ENCODE results near the gene CACNA2D3.

CACNA2D3 gene

DNA sequence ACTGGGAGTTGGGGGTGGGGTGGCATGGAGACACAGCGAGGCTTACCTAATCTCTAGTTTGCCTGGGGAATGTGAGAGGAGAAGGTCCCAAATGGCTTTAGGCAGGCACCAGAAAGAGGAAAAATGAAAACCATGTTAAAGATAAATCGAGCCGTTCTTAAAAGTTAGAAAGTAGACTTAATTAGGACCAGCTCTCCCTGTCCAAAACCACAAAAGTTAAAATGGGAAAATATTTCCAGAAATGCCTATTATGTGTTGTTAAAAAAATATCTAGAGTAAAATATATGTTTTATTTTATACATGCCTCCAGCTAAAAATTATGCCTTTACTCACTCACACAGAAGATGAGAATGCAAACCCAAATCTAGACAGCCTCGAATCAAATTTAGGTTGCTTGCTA, 755.4 kb downstream of the CACNA2D3 start:
- TF ChIP-seq, protein P1, sequence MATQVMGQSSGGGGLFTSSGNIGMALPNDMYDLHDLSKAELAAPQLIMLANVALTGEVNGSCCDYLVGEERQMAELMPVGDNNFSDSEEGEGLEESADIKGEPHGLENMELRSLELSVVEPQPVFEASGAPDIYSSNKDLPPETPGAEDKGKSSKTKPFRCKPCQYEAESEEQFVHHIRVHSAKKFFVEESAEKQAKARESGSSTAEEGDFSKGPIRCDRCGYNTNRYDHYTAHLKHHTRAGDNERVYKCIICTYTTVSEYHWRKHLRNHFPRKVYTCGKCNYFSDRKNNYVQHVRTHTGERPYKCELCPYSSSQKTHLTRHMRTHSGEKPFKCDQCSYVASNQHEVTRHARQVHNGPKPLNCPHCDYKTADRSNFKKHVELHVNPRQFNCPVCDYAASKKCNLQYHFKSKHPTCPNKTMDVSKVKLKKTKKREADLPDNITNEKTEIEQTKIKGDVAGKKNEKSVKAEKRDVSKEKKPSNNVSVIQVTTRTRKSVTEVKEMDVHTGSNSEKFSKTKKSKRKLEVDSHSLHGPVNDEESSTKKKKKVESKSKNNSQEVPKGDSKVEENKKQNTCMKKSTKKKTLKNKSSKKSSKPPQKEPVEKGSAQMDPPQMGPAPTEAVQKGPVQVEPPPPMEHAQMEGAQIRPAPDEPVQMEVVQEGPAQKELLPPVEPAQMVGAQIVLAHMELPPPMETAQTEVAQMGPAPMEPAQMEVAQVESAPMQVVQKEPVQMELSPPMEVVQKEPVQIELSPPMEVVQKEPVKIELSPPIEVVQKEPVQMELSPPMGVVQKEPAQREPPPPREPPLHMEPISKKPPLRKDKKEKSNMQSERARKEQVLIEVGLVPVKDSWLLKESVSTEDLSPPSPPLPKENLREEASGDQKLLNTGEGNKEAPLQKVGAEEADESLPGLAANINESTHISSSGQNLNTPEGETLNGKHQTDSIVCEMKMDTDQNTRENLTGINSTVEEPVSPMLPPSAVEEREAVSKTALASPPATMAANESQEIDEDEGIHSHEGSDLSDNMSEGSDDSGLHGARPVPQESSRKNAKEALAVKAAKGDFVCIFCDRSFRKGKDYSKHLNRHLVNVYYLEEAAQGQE (IDR thresholded peaks at IDR 0.05; ENCODE audit: insufficient read depth in 1 of 2, low read depth in 2 of 2, low read length in 2 of 2): no peak
- TF ChIP-seq SIN3A (IDR thresholded peaks at IDR 0.05; ENCODE audit: borderline replicate concordance, insufficient read depth, low read length) (no peak), POLR2AphosphoS5 (IDR thresholded peaks at IDR 0.05; ENCODE audit: low read depth, low read length) (no peak), FOXP2 (optimal IDR thresholded peaks at IDR 0.05; ENCODE audit: borderline replicate concordance, extremely low read depth, extremely low read length, insufficient read depth) (no peak), TAF1 (IDR thresholded peaks at IDR 0.05; ENCODE audit: borderline replicate concordance, insufficient read depth, low read length) (no peak)

DNA sequence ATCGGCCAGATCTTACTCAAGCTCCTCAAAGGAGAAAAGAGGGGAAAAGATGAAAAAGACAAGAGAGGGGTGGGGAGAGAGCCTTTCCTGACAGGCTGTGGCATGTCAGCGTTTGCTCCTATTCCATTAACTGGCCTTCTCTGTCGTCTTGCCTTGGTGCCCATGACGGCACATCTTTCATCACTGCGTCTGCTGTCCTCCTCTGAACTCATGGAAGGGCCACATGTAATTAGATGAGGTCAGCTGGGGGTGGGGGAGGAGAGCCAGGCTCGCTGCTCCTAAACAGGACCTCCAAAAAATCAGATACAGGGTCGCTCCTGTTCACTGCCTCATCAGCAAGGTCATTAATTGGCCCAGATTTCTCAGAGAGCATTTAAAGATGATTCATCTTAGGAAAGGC, 755.8 kb downstream of the CACNA2D3 start:
- TF ChIP-seq, protein P1 (IDR thresholded peaks at IDR 0.05; ENCODE audit: insufficient read depth in 1 of 2, low read depth in 2 of 2, low read length in 2 of 2): no peak
- no peak for TF ChIP-seq TAF1 (IDR thresholded peaks at IDR 0.05; ENCODE audit: borderline replicate concordance, insufficient read depth, low read length)

GRCh38 chr3:54882129-54882833, 759.9 kb downstream of the CACNA2D3 start:
- no peak for TF ChIP-seq FOXP2 (optimal IDR thresholded peaks at IDR 0.05; ENCODE audit: borderline replicate concordance, extremely low read depth, extremely low read length, insufficient read depth)
- TF ChIP-seq, protein P1 (IDR thresholded peaks at IDR 0.05; ENCODE audit: insufficient read depth in 1 of 2, low read depth in 2 of 2, low read length in 2 of 2): no peak
- TF ChIP-seq POLR2AphosphoS5 (IDR thresholded peaks at IDR 0.05; ENCODE audit: low read depth, low read length): no peak
- no peak for TF ChIP-seq SIN3A (IDR thresholded peaks at IDR 0.05; ENCODE audit: borderline replicate concordance, insufficient read depth, low read length)
- TF ChIP-seq TAF1 (IDR thresholded peaks at IDR 0.05; ENCODE audit: borderline replicate concordance, insufficient read depth, low read length): no peak

- TF ChIP-seq, protein P1 (IDR thresholded peaks at IDR 0.05; ENCODE audit: insufficient read depth in 1 of 2, low read depth in 2 of 2, low read length in 2 of 2): no peak
- TF ChIP-seq POLR2AphosphoS5 (IDR thresholded peaks at IDR 0.05; ENCODE audit: low read depth, low read length): no peak
- no peak for TF ChIP-seq SIN3A (IDR thresholded peaks at IDR 0.05; ENCODE audit: borderline replicate concordance, insufficient read depth, low read length)
- TF ChIP-seq FOXP2 (optimal IDR thresholded peaks at IDR 0.05; ENCODE audit: borderline replicate concordance, extremely low read depth, extremely low read length, insufficient read depth): no peak
Observed at GRCh38 chr3:54888162-54888561, 765.8 kb downstream of the CACNA2D3 start.

GRCh38 chr3:54888873-54889272, 766.5 kb downstream of the CACNA2D3 start:
- TF ChIP-seq, protein P1 (IDR thresholded peaks at IDR 0.05; ENCODE audit: insufficient read depth in 1 of 2, low read depth in 2 of 2, low read length in 2 of 2): no peak
- no peak for TF ChIP-seq POLR2AphosphoS5 (IDR thresholded peaks at IDR 0.05; ENCODE audit: low read depth, low read length)
